GM12891 (cell line): Measurements from ENCODE around the gene NUTM2F.
"Not testable (repeated sequence)": the region's sequence is repeated elsewhere in the genome, so short reads cannot be mapped to it uniquely, and the experiment has no call there.

ENCODE experiments used
- PAX5 ChIP-seq: IDR thresholded peaks from 2 replicates; pipeline ENCODE4 v1.6.1; 2011; ENCODE audit warnings: low read length, moderate library complexity, mild to moderate bottlenecking; ENCODE audit not compliant: insufficient read depth, severe bottlenecking
- POLR2A ChIP-seq: IDR thresholded peaks from 2 replicates; pipeline ENCODE4 v1.6.1; 2011; ENCODE audit warnings: low read depth, low read length, control low read depth
- TAF1 ChIP-seq: IDR thresholded peaks from 2 replicates; pipeline ENCODE4 v1.6.1; 2011; ENCODE audit warnings: low read depth, low read length, control low read depth

DNA sequence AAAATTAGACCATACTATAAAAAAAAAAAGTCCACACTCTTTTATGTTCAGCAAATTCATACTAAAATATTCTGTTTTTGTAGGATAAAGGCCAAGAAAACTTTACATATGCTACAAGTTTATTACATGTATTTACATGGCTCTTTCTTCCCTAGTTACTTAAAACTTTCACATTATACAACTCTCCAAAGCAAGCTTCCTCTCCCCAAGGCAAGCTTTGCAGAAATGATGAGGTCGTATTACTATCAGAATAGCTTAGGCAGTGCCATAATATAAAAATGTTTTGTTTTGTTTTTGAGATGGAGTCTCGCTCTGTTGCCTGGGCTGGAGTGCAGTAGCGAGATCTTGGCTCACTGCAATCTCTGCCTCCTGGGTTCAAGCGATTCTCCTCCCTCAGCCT, 8.0 kb upstream of the NUTM2F start:
- not testable (repeated sequence) for TF ChIP-seq POLR2A, TAF1, PAX5
